Nephron progenitor cell (in vitro differentiated cells): ENCODE data around the gene TMTC1.

ENCODE experiments used
- DNase-seq: peaks from one replicate; pipeline ENCODE4 v3.0.0; 2021
- H3K27ac Mint-ChIP-seq: 2 replicates; pipeline ENCODE4 v1.8.0; 2021; ENCODE audit warnings: mild to moderate bottlenecking, moderate library complexity, mixed read lengths
- H3K27me3 Mint-ChIP-seq: 2 replicates; pipeline ENCODE4 v1.8.0; 2021; ENCODE audit warnings: mild to moderate bottlenecking, low read depth, mixed read lengths; ENCODE audit not compliant: poor library complexity
- H3K36me3 Mint-ChIP-seq: 2 replicates; pipeline ENCODE4 v1.8.0; 2021; ENCODE audit warnings: low read depth, mixed read lengths
- H3K4me1 Mint-ChIP-seq: 2 replicates; pipeline ENCODE4 v1.8.0; 2021; ENCODE audit warnings: mixed read lengths
- H3K4me3 Mint-ChIP-seq: 2 replicates; pipeline ENCODE4 v1.8.0; 2021; ENCODE audit warnings: mild to moderate bottlenecking, moderate library complexity, mixed read lengths
- H3K9me3 Mint-ChIP-seq: 2 replicates; pipeline ENCODE4 v1.8.0; 2021; ENCODE audit warnings: mild to moderate bottlenecking, moderate library complexity, mixed read lengths
- TF ChIP-seq, protein P1 (sequence below): fragments of 200-600 bp; sonication (generic); IDR thresholded peaks from 2 replicates; pipeline ENCODE4 v1.5.0; 2021; ENCODE audit warnings: antibody characterized with exemption

TMTC1 gene

DNA sequence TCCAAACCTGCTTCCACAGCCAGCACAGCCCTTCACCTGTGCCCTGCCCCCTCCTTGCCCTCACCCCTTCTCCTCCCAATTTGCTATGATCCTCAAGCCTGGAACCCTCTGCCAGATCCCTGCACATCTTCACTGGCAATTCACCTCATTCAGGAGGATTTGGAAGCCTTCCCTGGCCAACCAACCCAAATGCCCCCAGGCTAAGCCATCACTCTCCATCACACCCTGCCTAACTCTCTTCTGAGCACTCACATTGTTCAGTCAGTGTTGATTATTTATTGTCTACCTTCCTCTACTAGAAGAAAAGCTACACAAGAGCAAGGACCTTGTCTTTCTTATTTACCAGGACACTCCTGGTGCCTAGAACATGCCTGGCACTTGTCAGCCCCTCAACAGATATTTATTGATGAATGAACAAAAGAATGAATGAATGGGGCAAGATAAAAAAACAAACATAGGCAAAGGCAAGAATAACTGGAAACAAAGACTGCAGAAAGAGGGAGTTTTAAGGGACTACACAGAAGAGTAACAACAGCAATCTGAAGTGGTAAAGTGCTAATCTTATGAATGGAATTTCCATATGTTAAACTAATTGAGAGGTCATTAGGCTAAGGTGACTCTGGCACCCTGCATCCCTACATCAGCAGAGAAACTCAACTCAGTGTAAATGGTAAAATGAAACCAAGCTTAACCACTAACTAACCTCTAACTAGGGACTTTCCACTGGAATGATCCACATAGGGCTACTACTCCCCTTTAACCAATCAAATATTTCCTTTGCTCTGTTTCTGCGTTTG lies 33.4 kb downstream of the TMTC1 start:
- TF ChIP-seq, protein P1, sequence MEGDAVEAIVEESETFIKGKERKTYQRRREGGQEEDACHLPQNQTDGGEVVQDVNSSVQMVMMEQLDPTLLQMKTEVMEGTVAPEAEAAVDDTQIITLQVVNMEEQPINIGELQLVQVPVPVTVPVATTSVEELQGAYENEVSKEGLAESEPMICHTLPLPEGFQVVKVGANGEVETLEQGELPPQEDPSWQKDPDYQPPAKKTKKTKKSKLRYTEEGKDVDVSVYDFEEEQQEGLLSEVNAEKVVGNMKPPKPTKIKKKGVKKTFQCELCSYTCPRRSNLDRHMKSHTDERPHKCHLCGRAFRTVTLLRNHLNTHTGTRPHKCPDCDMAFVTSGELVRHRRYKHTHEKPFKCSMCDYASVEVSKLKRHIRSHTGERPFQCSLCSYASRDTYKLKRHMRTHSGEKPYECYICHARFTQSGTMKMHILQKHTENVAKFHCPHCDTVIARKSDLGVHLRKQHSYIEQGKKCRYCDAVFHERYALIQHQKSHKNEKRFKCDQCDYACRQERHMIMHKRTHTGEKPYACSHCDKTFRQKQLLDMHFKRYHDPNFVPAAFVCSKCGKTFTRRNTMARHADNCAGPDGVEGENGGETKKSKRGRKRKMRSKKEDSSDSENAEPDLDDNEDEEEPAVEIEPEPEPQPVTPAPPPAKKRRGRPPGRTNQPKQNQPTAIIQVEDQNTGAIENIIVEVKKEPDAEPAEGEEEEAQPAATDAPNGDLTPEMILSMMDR, result no peak
- Mint-ChIP-seq H3K27ac (no peak overlapping the region), H3K36me3 (peaks cover 5% of the 10 kb centered on the region), H3K4me3 (no peak overlapping the region), H3K9me3 (no peaks in the 10 kb centered on the region), H3K27me3 (no peaks in the 10 kb centered on the region), H3K4me1 (peaks cover 4% of the 10 kb centered on the region)
- DNase-seq, result no peak

DNA sequence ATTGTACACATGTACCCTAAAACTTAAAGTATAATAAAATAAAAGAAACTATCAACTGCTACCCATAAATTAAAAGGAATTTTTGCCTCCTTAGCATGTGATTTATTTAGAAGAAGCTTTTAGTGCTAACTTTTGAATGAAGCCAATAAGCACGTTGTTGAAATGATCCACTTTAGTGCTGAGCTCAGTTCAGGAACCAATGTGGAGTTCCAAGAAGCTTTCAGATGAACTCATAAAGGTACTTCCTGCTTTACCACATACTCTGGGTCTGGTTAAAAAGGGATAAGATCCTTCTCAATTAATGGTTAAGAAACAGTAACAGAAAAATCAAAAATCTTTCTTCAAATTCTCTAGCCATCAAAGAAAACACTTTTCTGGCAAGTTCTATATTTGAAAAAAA lies 39.4 kb downstream of the TMTC1 start:
- TF ChIP-seq, protein P1, result no peak
- H3K27ac Mint-ChIP-seq, result no peak overlapping the region
- H3K27me3 Mint-ChIP-seq, result no peaks in the 10 kb centered on the region
- H3K9me3 Mint-ChIP-seq, result no peaks in the 10 kb centered on the region
- no peak for DNase-seq
- H3K4me3 Mint-ChIP-seq, result no peak overlapping the region
- H3K36me3 Mint-ChIP-seq, result peaks cover 8% of the 10 kb centered on the region
- peaks cover 23% of the 10 kb centered on the region for H3K4me1 Mint-ChIP-seq

DNA sequence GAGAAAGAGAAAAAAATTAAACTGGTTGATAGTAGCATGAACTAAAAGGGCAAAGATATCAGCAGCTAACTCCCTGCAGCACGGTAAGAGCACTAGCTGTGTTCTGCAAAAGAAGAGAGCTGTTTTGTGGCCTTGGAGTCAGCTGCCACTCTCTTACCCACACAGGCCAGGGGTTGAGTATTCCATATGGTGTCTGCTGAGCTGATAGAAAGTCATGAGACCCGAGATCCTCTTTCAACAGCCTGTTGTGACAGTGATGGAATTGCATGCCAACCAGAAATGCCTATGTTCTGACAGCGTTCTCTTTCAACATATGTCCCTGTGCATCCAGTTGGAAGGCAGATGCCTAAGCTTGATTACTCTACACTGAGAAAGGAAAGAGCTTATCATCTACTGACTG lies 39.9 kb downstream of the TMTC1 start:
- peaks cover 8% of the 10 kb centered on the region for H3K36me3 Mint-ChIP-seq
- peaks cover 23% of the 10 kb centered on the region for H3K4me1 Mint-ChIP-seq
- peak overlapping the region; percentile 7 for H3K27ac Mint-ChIP-seq
- no peaks in the 10 kb centered on the region for H3K9me3 Mint-ChIP-seq
- TF ChIP-seq, protein P1, result no peak
- H3K27me3 Mint-ChIP-seq, result no peaks in the 10 kb centered on the region
- DNase-seq, result no peak
- H3K4me3 Mint-ChIP-seq, result no peak overlapping the region

DNA sequence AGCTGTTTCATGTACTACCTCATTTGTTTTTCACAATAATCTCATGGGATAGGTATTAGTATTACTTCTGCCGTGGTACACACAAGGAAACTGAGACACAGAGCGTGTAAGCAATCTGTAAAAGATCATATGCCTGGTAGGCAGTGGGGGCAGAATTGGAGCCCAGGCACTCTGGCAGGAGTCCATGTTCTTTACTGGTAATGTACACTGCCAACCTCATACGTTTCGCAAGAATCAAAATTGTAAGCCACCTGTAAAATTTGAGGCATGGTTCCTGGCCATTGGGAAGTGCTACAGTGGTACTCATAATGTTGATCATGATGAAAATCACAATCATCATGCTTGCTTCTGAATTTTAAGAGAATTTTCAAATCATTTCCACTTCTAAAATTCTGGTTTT lies 40.7 kb downstream of the TMTC1 start:
- no peak for DNase-seq
- Mint-ChIP-seq H3K9me3 (no peaks in the 10 kb centered on the region), H3K4me1 (peaks cover 23% of the 10 kb centered on the region), H3K27ac (no peak overlapping the region), H3K36me3 (peaks cover 8% of the 10 kb centered on the region), H3K4me3 (no peak overlapping the region), H3K27me3 (no peaks in the 10 kb centered on the region)
- TF ChIP-seq, protein P1, result no peak

DNA sequence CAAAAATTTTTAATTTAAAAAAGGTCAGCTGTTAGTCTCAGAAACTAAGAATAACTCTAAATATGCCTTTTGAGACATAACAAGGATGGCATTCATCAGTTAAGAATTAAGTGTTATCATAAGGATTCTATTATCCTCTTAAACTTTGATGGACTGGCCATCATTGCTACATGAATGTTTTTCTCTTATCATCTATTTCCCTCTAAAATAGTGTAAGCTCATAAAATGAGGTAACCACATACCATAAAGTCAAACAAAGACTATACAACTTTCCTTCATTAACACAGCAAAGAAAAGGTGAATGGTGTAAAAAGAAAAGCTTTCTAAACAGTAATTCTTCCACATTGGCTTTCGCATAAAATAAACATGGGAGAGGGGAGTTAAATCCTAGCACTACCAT lies 41.1 kb downstream of the TMTC1 start:
- H3K27me3 Mint-ChIP-seq, result no peaks in the 10 kb centered on the region
- no peak overlapping the region for H3K27ac Mint-ChIP-seq
- H3K4me1 Mint-ChIP-seq, result peaks cover 23% of the 10 kb centered on the region
- DNase-seq, result no peak
- H3K9me3 Mint-ChIP-seq, result no peaks in the 10 kb centered on the region
- H3K4me3 Mint-ChIP-seq, result no peak overlapping the region
- H3K36me3 Mint-ChIP-seq, result peaks cover 8% of the 10 kb centered on the region
- TF ChIP-seq, protein P1, result no peak
